Panc1 (cell line): ENCODE results near the gene ARX. TPM values are rescaled to one million over a fixed set of nuclear protein-coding genes. Genes with fewer than 3 reads are reported as not detected.

Source experiments
- ATAC-seq: fragments of 200-7000 bp; cut with Tn5 transposase; 2 replicates; pipeline ENCODE4 v1.9.1; 2020; ENCODE audit warnings: mild to moderate bottlenecking, moderate library complexity
- BruUV-seq: library from RNA; stranded (reverse); fragments of 400-500 nt; replicated peaks from 2 replicates; lab custom pipeline; 2021; lab: Mats Ljungman, UMichigan
- CTCF ChIA-PET: fragments of 300-600 bp; sonication (Branson Sonifier 250); formaldehyde crosslinking; loops from one replicate; lab custom pipeline; 2022; ENCODE audit warnings: antibody characterized with exemption; lab: Charles Lee
- POLR2A ChIA-PET: fragments of 300-600 bp; sonication (Branson Sonifier 250); formaldehyde crosslinking; loops from one replicate; lab custom pipeline; 2022; ENCODE audit warnings: antibody characterized with exemption; lab: Charles Lee
- DNase-seq: peaks from one replicate; pipeline ENCODE4 v3.0.0-alpha.2; 2010; ENCODE audit warnings: low read depth, low spot score
- H3K27ac ChIP-seq: 2 replicates; pipeline ENCODE4 v1.5.1; 2011; ENCODE audit warnings: mild to moderate bottlenecking, low read length, inconsistent platforms
- H3K27me3 ChIP-seq: fragments of 200-500 bp; sonication (Bioruptor generic); 2 replicates; pipeline ENCODE4 v1.6.0; 2014; ENCODE audit warnings: low read length, inconsistent platforms; ENCODE audit not compliant: control insufficient read depth, insufficient read depth
- H3K36me3 ChIP-seq: fragments of 200-500 bp; sonication (Bioruptor generic); 2 replicates; pipeline ENCODE4 v1.5.1; 2014; ENCODE audit warnings: inconsistent platforms, mild to moderate bottlenecking, low read length, moderate library complexity; ENCODE audit not compliant: control insufficient read depth, insufficient read depth
- H3K4me1 ChIP-seq: 2 replicates; pipeline ENCODE4 v1.5.1; 2011; ENCODE audit warnings: inconsistent platforms, mild to moderate bottlenecking, low read length, moderate library complexity; ENCODE audit not compliant: control insufficient read depth, insufficient read depth
- H3K4me3 ChIP-seq, 2 experiments: 2 replicates each; pipeline ENCODE4 v1.5.1; 2011 to 2012; ENCODE audit warnings: low read depth in 2 of 2, low read length in 2 of 2, mild to moderate bottlenecking in 2 of 2, inconsistent platforms in 1 of 2, moderate library complexity in 1 of 2
- H3K9me3 ChIP-seq: fragments of 200-500 bp; sonication (Bioruptor generic); 2 replicates; pipeline ENCODE4 v1.5.1; 2014; ENCODE audit warnings: low read depth, mild to moderate bottlenecking, inconsistent platforms, low read length, moderate library complexity; ENCODE audit not compliant: control insufficient read depth, insufficient read depth
- POLR2AphosphoS5 ChIP-seq: IDR thresholded peaks from 2 replicates; pipeline ENCODE4 v1.6.1; 2012; ENCODE audit warnings: mild to moderate bottlenecking, low read depth, low read length, moderate library complexity
- SIN3A ChIP-seq: IDR thresholded peaks from 2 replicates; pipeline ENCODE4 v1.6.1; 2012; ENCODE audit warnings: low read depth, mild to moderate bottlenecking, low read length, moderate library complexity, borderline replicate concordance; ENCODE audit not compliant: insufficient read depth
- TCF7L2 ChIP-seq: IDR thresholded peaks from 2 replicates; pipeline ENCODE4 v1.6.1; 2011; ENCODE audit warnings: mild to moderate bottlenecking, low read depth, low read length, inconsistent platforms
- in situ Hi-C: cut with HindIII; loops from 2 replicates; pipeline ENCODE4 v1.10.0; 2016; ENCODE audit warnings: low sequenced_read_pairs, low pct_unique_long_range_greater_than_20kb
- intact Hi-C: fragments of 100-400 bp; cut with micrococcal nuclease; formaldehyde crosslinking; loops from one replicate; pipeline ENCODE4 v1.10.0; 2022; ENCODE audit not compliant: unreplicated experiment
- total RNA-seq: library from RNA; stranded (reverse); gene quantifications from one replicate; pipeline ENCODE4 v1.2.1, GENCODE V29; 2021; ENCODE audit not compliant: unreplicated experiment
- TF ChIP-seq, protein P1 (sequence below): fragments of 450-650 bp; IDR thresholded peaks from 2 replicates; pipeline ENCODE4 v1.5.1; 2017; ENCODE audit warnings: mild to moderate bottlenecking
- TF ChIP-seq, protein P2 (sequence below), 2 experiments: IDR thresholded peaks; 2 replicates each; pipeline ENCODE4 v1.6.1; 2011 to 2012; ENCODE audit warnings: low read depth in 2 of 2, control low read depth in 1 of 2, low read length in 1 of 2, mild to moderate bottlenecking in 1 of 2, moderate library complexity in 1 of 2; ENCODE audit not compliant: insufficient read depth in 1 of 2

Gene ARX
- total RNA-seq, 1 experiment from 2014 or later, result 0.15 TPM

DNA sequence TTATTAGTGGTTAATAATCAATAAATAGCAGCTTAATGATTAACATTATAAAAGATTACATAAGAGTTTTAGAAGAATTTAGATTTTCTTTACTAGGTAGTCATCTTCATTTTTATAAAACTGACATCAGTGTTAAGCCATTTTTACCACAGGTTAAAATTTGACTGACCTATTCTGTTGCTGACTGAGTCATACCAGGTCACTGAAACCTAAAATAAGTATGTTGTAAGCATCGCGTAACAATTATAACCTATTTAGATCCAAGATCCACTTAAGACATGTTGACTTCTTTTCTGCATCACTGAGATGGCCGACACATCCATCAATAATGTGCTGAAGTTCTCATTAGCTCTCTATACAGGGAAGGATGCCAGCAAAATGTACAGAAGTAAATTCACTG lies 36.7 kb downstream of the ARX start:
- TF ChIP-seq, protein P1, sequence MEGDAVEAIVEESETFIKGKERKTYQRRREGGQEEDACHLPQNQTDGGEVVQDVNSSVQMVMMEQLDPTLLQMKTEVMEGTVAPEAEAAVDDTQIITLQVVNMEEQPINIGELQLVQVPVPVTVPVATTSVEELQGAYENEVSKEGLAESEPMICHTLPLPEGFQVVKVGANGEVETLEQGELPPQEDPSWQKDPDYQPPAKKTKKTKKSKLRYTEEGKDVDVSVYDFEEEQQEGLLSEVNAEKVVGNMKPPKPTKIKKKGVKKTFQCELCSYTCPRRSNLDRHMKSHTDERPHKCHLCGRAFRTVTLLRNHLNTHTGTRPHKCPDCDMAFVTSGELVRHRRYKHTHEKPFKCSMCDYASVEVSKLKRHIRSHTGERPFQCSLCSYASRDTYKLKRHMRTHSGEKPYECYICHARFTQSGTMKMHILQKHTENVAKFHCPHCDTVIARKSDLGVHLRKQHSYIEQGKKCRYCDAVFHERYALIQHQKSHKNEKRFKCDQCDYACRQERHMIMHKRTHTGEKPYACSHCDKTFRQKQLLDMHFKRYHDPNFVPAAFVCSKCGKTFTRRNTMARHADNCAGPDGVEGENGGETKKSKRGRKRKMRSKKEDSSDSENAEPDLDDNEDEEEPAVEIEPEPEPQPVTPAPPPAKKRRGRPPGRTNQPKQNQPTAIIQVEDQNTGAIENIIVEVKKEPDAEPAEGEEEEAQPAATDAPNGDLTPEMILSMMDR, result no peak
- no peak for TF ChIP-seq POLR2AphosphoS5
- TF ChIP-seq, protein P2, sequence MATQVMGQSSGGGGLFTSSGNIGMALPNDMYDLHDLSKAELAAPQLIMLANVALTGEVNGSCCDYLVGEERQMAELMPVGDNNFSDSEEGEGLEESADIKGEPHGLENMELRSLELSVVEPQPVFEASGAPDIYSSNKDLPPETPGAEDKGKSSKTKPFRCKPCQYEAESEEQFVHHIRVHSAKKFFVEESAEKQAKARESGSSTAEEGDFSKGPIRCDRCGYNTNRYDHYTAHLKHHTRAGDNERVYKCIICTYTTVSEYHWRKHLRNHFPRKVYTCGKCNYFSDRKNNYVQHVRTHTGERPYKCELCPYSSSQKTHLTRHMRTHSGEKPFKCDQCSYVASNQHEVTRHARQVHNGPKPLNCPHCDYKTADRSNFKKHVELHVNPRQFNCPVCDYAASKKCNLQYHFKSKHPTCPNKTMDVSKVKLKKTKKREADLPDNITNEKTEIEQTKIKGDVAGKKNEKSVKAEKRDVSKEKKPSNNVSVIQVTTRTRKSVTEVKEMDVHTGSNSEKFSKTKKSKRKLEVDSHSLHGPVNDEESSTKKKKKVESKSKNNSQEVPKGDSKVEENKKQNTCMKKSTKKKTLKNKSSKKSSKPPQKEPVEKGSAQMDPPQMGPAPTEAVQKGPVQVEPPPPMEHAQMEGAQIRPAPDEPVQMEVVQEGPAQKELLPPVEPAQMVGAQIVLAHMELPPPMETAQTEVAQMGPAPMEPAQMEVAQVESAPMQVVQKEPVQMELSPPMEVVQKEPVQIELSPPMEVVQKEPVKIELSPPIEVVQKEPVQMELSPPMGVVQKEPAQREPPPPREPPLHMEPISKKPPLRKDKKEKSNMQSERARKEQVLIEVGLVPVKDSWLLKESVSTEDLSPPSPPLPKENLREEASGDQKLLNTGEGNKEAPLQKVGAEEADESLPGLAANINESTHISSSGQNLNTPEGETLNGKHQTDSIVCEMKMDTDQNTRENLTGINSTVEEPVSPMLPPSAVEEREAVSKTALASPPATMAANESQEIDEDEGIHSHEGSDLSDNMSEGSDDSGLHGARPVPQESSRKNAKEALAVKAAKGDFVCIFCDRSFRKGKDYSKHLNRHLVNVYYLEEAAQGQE (IDR thresholded peaks at IDR 0.05; ENCODE audit: insufficient read depth in 1 of 2, low read depth in 2 of 2, low read length in 1 of 2), result no peak
- TF ChIP-seq SIN3A, result no peak
- TF ChIP-seq TCF7L2, result no peak
- H3K36me3 ChIP-seq, result no peaks in the 10 kb centered on the region
- ChIA-PET CTCF (no interaction called here), POLR2A (no interaction called here)
- no peaks in the 10 kb centered on the region for H3K27me3 ChIP-seq
- no TSS peak for BruUV-seq
- DNase-seq (no peak), ATAC-seq (no peak)
- H3K9me3 ChIP-seq, result no peaks in the 10 kb centered on the region
- no peaks in the 10 kb centered on the region for H3K4me1 ChIP-seq
- H3K27ac ChIP-seq, result no peak overlapping the region
- no peak overlapping the region for H3K4me3 ChIP-seq
- in situ Hi-C loops, result no loop called here
- intact Hi-C loops, result no loop called here

DNA sequence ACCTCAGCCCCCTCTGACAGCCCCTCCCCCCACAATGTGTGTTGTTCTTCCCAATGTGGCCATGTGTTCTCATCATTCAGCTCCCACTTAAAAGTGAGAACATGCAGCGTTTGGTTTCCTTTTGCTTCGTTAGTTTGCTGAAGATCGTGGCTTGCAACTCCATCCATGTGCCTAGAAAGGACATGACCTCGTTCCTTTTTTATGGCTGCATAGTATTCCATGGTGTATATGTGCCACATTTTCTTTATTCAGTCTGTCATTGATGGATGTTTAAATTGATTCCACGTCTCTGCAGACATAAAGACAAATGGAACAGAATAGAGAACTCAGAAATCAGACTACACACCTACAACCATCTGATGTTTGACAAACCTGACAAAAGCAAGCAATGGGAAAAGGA lies 46.0 kb downstream of the ARX start:
- no peaks in the 10 kb centered on the region for H3K9me3 ChIP-seq
- in situ Hi-C loops, result no loop called here
- H3K4me1 ChIP-seq, result no peaks in the 10 kb centered on the region
- no peaks in the 10 kb centered on the region for H3K36me3 ChIP-seq
- H3K4me3 ChIP-seq, result no peak overlapping the region
- intact Hi-C loops, result no loop called here
- no peak overlapping the region for H3K27ac ChIP-seq
- DNase-seq (no peak), ATAC-seq (no peak)
- ChIA-PET CTCF (no interaction called here), POLR2A (no interaction called here)
- TF ChIP-seq, protein P2 (IDR thresholded peaks at IDR 0.05; ENCODE audit: insufficient read depth in 1 of 2, low read depth in 2 of 2, low read length in 1 of 2), result no peak
- no peak for TF ChIP-seq SIN3A
- TF ChIP-seq POLR2AphosphoS5, result no peak
- TF ChIP-seq, protein P1, result no peak
- no peak for TF ChIP-seq TCF7L2
- no TSS peak for BruUV-seq
- no peaks in the 10 kb centered on the region for H3K27me3 ChIP-seq
